ENCODE measurements around the gene SLC39A9.
A peak's percentile ranks its signal among the peaks of the same experiment; 100 is the strongest.
"Not testable (repeated sequence)": the region's sequence is repeated elsewhere in the genome, so short reads cannot be mapped to it uniquely, and the experiment has no call there.

SLC39A9 gene

DNA sequence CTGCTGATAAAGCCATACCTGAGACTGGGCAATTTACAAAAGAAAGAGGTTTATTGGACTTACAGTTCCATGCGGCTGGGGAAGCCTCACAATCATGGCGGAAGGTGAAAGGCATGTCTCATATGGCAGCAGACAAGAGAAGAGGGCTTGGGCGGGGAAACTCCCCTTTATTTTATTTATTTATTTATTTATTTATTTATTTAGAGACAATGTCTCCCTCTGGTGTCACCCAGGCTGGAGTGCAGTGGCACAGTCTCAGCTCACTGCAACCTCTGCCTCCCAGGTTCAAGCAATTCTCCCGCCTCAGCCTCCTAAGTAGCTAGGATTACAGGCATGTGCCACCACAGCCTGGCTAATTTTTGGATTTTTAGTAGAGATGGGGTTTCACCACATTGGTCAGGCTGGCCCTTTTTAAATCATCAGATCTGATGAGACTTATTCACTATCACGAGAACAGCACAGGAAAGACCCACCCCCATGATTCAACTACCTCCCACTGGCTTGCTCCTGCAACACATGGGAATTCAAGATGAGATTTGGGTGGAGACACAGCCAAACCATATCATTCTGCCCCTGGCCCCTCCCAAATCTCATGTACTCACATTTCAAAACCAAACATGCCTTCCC lies 78.4 kb downstream of the SLC39A9 start:
- H3K9me3 Mint-ChIP-seq; H3K27ac Mint-ChIP-seq; H3K4me1 Mint-ChIP-seq (ENCODE audit: low read depth in 2 of 2); H3K27me3 Mint-ChIP-seq; DNase-seq; H3K36me3 Mint-ChIP-seq (ENCODE audit: insufficient read depth); H3K4me3 Mint-ChIP-seq; ATAC-seq (replicated peaks): not testable (repeated sequence)

DNA sequence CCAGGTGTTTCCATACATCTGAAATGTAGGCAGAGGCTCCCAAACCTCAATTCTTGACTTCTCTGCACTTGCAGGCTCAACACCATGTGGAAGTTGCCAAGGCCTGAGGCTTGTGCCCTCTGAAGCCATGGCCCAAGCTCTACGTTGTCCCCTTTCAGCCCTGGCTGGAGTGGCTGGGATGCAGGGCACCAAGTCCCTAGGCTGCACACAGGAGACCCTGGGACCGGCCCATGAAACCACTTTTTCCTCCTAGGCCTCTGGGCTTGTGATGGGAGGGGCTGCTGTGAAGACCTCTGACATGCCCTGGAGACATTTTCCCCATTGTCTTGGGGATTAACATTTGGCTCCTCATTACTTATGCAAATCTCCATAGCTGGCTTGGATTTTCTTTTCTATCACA lies 79.6 kb downstream of the SLC39A9 start:
- not testable (repeated sequence) for H3K9me3 Mint-ChIP-seq; H3K36me3 Mint-ChIP-seq (ENCODE audit: insufficient read depth); DNase-seq; H3K4me1 Mint-ChIP-seq (ENCODE audit: low read depth in 2 of 2); H3K4me3 Mint-ChIP-seq; H3K27ac Mint-ChIP-seq; ATAC-seq (replicated peaks)
- H3K27me3 Mint-ChIP-seq, result peaks cover 8 to 21% of the 10 kb centered on the region in 2 donors

DNA sequence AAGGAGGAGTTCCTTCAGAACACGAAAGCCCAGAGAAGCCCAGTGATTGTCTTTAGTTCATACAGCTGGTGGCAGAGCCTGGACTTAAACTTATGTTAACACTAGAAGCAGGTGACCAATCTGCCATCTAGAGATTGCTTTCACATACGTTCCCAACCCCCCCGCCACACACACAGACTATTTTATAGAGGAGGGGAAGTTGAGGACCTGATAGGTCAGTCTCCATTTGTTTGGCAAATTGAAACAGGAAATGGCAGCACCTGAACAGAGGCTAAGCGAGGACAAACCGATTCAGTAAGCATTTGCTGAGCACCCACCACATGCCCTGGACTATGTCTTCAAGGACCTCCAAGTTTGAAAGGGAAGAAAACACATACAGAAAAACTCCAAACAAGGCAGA lies 81.2 kb downstream of the SLC39A9 start:
- Mint-ChIP-seq H3K9me3 (no peaks in the 10 kb centered on the region), H3K4me3 (no peak overlapping the region), H3K27ac (no peak overlapping the region), H3K4me1 (ENCODE audit: low read depth in 2 of 2) (no peaks in the 10 kb centered on the region), H3K36me3 (ENCODE audit: insufficient read depth) (peaks cover 4% of the 10 kb centered on the region), H3K27me3 (peaks cover 14 to 32% of the 10 kb centered on the region in 2 donors)
- DNase-seq, result no peak
- no peak for ATAC-seq (replicated peaks)

DNA sequence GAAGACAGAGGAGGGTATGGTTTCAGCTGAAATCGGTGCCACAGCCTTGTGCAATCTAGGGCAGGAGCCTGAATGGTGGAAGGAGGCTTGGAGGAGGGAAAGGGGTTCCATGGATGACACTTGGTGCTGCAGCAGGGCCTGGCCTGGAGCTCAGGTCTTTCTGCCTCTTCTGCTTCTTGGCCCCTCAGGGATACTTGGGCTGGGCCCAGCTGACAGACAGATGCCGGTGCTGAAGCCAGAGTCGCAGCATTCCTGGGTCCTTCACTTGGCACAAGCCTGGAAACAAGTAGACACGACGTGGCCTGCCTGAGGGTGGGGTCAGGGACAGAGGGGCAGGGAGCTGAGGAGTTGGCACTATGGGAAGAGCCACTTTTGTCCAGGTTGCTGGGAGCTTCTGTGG lies 81.6 kb downstream of the SLC39A9 start:
- no peak overlapping the region for H3K27ac Mint-ChIP-seq
- no peaks in the 10 kb centered on the region for H3K4me1 Mint-ChIP-seq (ENCODE audit: low read depth in 2 of 2)
- no peak overlapping the region for H3K4me3 Mint-ChIP-seq
- ATAC-seq (replicated peaks) (no peak), DNase-seq (no peak)
- no peaks in the 10 kb centered on the region for H3K9me3 Mint-ChIP-seq
- H3K36me3 Mint-ChIP-seq (ENCODE audit: insufficient read depth), result peaks cover 4% of the 10 kb centered on the region
- peaks cover 14 to 34% of the 10 kb centered on the region in 2 donors for H3K27me3 Mint-ChIP-seq

DNA sequence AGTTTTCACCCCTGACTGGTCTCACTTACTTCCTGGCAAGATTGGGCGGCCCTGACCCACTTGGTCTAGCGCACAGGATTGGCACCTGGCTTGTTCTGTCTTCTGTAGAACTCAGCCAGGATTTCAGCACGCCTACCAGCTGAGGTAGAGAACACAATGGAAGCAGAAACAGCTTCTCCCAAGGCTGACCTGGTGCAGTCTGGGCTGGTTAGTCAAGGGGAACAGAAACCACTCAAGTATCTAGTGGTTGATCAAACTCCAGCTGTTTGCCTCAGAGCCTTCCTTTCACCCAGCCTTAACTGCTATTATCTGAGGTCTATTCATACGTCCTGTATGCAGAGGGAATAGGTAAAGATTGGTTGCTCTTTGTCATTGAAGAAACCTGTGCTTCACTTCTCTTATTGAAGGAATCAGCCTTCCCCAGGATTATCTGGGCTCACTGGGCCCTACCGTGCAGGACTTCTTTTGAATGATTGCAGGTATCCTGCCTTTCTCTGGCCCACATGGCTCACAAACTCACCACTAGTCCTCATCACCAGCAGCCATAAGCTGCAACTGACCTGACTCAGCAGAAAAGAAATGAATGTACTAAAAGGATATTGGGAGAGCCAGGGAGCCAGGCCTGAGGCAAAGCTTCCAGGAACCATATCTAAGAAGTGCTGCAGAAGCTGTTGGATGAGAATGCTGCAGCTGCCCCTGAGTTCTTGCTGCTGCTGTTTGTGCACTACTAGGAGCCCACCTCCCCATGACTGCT lies 83.5 kb downstream of the SLC39A9 start:
- Mint-ChIP-seq H3K27ac (no peak overlapping the region), H3K36me3 (ENCODE audit: insufficient read depth) (peaks cover 4% of the 10 kb centered on the region), H3K4me1 (ENCODE audit: low read depth in 2 of 2) (no peaks in the 10 kb centered on the region), H3K4me3 (no peak overlapping the region), H3K9me3 (no peaks in the 10 kb centered on the region), H3K27me3 (peaks cover 29 to 52% of the 10 kb centered on the region in 2 donors)
- DNase-seq (no peak), ATAC-seq (replicated peaks) (no peak)

DNA sequence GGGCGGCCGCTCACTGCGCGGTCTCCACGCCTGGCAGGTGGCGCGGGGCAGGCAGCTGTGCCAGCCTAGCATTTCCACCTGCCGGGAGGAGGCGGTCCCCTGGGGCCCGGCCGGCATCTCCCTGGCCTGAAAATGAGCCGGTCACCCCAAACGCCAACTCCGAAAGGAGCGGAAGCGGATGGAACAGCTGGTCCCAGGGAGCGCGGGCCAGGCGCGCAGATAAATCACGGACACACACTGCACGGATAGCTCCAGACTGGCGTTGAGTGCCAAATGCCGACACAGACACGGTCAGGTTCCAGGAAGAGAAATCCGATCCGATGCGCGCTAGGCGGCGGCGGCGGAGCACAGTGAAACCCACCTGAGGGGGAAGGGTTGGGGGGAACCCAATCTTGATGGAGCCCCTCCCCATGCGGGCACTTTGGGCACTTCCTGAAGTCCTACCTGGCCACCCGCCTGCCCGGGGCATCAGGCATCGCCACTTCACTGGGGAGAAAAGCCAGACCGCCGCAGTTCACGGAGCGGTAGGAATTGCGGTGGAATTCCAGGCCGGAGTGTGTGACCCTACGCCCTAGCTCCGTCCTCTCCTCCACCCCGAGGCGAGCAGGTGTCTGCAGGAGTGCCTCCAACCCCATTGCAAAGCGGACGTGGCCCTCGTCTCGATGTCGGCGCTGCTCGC lies 85.4 kb downstream of the SLC39A9 start:
- H3K27me3 Mint-ChIP-seq, result peaks cover 37 to 71% of the 10 kb centered on the region in 2 donors
- no peaks in the 10 kb centered on the region for H3K4me1 Mint-ChIP-seq (ENCODE audit: low read depth in 2 of 2)
- DNase-seq (no peak), ATAC-seq (replicated peaks) (no peak)
- H3K36me3 Mint-ChIP-seq (ENCODE audit: insufficient read depth), result peaks cover 4% of the 10 kb centered on the region
- peak overlapping the region in 1 of 2 donors; percentile 10 for H3K4me3 Mint-ChIP-seq
- no peaks in the 10 kb centered on the region for H3K9me3 Mint-ChIP-seq
- no peak overlapping the region for H3K27ac Mint-ChIP-seq

DNA sequence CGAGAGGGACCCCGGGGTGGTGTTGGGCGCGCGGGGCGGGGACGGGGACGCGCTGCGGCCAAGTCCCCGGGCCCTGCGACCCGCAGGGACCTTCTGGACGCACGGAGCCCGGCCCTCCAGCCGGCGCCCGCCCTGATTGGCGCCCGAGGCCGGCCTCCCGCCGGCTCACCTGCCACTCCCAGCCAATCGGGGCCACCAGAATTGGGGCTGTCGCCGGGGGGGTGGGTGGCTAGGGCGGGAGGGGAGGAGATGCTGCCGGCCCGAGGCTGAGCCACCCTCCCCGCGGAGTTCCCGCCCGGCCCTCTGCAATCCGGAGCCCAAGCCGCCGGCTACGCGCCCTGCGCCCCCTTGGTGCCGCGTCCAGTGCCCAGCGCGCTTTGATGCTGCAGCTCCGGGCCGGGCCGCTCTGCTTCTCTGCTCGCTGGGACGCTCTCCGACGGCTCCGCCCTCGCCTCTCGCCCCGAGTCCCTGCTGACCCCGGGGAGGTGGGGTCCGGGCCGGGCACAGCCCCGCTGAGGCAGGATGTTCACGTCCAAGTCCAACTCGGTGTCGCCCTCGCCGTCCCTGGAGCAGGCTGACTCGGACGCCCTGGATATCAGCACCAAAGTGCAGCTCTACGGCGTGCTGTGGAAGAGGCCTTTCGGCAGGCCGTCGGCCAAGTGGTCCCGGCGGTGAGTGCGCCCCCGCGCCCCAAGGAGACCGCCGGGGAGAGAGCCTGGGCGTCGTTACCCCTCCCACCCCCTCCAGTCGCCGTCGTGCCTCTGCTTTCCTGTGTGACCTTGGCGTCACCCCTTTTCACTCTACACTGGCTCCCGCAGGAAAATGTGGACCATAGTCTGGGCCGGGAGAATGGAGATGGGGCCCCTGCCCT lies 86.2 kb downstream of the SLC39A9 start, which contains the start of gene PLEKHD1:
Gene PLEKHD1, plus strand, starts transcription at position 285 of the 871 bp plus-strand sequence. Its CDS starts 238 bp downstream, at position 523.
- no peak for ATAC-seq (replicated peaks)
- H3K4me1 Mint-ChIP-seq (ENCODE audit: low read depth in 2 of 2), result no peaks in the 10 kb centered on the region
- H3K27me3 Mint-ChIP-seq, result peaks cover 37 to 72% of the 10 kb centered on the region in 2 donors
- DNase-seq, result no peak
- H3K27ac Mint-ChIP-seq, result no peak within 1 kb of the TSS
- no peaks in the 10 kb centered on the region for H3K9me3 Mint-ChIP-seq
- H3K36me3 Mint-ChIP-seq (ENCODE audit: insufficient read depth), result peaks cover 4% of the 10 kb centered on the region
- H3K4me3 Mint-ChIP-seq, result peak within 1 kb of the TSS in 1 of 2 donors; percentile 10

DNA sequence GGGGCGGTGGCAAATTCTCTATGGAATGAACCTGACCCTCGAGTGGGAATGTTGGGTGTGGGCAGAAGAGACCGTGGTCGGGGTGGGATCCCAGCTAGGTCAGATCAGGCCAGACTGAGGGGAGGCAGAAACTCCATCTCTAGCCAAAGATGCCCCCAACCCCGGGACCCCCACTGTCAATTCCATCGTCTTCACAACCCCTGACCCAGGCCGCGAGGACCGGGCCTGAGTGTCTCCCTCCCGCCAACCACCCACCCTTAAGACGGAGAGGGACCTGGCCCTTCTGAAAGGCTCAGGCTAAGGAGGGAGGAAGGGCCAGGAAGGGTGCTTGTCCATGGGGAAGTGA lies 86.8 kb downstream of the SLC39A9 start:
- peaks cover 4% of the 10 kb centered on the region for H3K36me3 Mint-ChIP-seq (ENCODE audit: insufficient read depth)
- H3K9me3 Mint-ChIP-seq, result no peaks in the 10 kb centered on the region
- no peaks in the 10 kb centered on the region for H3K4me1 Mint-ChIP-seq (ENCODE audit: low read depth in 2 of 2)
- H3K27me3 Mint-ChIP-seq, result peaks cover 37 to 66% of the 10 kb centered on the region in 2 donors
- ATAC-seq (replicated peaks) (no peak), DNase-seq (no peak)
- no peak overlapping the region for H3K4me3 Mint-ChIP-seq
- no peak overlapping the region for H3K27ac Mint-ChIP-seq

DNA sequence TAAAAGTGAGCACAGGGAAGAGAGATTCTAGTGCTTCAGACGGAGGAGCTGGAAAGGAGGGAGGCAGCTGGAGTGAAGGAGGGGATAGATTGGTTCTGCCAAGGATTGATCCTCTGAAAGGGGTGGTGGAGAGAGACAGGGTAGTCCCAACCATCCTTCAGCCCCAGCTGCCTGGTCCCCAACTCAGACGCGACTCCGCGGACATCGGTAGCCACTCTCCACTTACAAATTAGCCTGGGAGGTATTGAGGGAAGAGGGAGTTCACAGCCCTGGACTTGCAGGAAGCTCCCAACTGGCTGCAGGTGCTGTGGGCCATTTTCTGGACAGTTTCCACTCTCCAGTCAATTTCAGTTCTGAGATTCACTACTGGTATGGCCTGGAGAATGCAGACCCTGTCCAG lies 87.2 kb downstream of the SLC39A9 start:
- no peak for DNase-seq
- Mint-ChIP-seq H3K36me3 (ENCODE audit: insufficient read depth) (peaks cover 4% of the 10 kb centered on the region), H3K27me3 (peaks cover 37 to 66% of the 10 kb centered on the region in 2 donors), H3K9me3 (no peaks in the 10 kb centered on the region), H3K27ac (no peak overlapping the region), H3K4me1 (ENCODE audit: low read depth in 2 of 2) (no peaks in the 10 kb centered on the region), H3K4me3 (no peak overlapping the region)
- no peak for ATAC-seq (replicated peaks)

DNA sequence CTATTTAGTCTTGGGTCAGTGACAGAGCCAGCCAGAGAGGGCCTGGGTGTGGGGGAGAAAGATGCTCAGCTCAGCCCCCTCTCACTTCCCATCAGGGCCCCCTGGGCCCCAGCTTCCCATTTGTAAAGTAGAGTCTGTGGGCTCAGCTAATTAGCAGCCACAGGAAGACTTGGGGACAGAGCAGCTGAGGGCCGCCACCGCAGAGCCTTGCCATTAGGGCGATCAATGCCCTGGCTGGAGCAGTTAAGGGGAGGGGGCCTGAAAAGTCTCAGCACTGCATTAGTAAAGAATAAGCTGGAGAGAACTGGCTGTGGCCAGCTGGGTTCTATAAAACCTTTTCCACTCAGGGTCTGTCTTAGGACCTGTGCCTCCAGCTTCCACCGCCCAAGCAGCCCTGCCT lies 88.7 kb downstream of the SLC39A9 start:
- ATAC-seq (replicated peaks), result no peak
- Mint-ChIP-seq H3K9me3 (no peaks in the 10 kb centered on the region), H3K4me1 (ENCODE audit: low read depth in 2 of 2) (no peaks in the 10 kb centered on the region), H3K27ac (no peak overlapping the region), H3K4me3 (no peak overlapping the region), H3K27me3 (peaks cover 37 to 61% of the 10 kb centered on the region in 2 donors), H3K36me3 (ENCODE audit: insufficient read depth) (peaks cover 4% of the 10 kb centered on the region)
- no peak for DNase-seq

DNA sequence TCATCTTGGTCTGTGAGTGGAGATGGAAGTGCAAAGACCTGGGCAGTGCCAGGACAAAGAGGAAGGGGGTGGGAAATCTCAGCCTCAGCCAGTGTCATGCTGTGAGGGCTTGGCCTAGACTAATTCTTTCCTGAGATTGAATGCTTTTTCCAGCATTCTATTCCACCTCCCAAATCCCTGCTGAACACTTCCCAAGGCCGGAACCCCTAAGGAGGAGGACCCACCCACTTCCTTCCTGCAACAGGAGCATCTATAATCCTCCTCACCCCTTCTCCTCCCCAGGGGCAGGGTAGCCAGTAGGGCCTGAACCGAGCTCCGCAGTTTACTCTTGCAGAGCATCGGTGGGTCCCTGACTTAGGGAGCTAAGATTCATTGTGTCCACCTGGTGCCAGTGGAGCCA lies 89.3 kb downstream of the SLC39A9 start:
- H3K9me3 Mint-ChIP-seq, result no peaks in the 10 kb centered on the region
- H3K4me1 Mint-ChIP-seq (ENCODE audit: low read depth in 2 of 2), result no peaks in the 10 kb centered on the region
- peaks cover under 1% of the 10 kb centered on the region for H3K36me3 Mint-ChIP-seq (ENCODE audit: insufficient read depth)
- H3K27me3 Mint-ChIP-seq, result peaks cover 31 to 58% of the 10 kb centered on the region in 2 donors
- no peak overlapping the region for H3K27ac Mint-ChIP-seq
- H3K4me3 Mint-ChIP-seq, result no peak overlapping the region
- DNase-seq (no peak), ATAC-seq (replicated peaks) (no peak)

DNA sequence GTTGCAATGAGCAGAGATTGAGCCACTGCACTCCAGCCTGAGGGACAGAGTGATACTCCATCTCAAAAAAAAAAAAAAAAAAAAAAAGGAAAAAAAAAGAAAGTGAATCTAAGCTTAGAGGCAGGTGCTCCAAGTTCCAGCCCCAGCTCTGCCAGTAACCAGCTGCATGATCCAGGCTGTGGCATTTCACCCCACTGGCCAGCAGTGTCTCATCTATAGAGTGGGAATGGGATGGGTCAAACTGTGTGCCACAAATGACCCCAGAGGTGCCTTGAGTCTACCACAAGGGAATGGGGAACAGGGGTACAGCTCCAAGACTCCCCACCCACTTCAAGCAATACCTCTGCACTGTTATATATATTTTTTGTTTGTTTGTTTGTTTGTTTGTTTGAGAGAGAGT lies 91.0 kb downstream of the SLC39A9 start:
- H3K36me3 Mint-ChIP-seq (ENCODE audit: insufficient read depth), result no peaks in the 10 kb centered on the region
- no peaks in the 10 kb centered on the region for H3K4me1 Mint-ChIP-seq (ENCODE audit: low read depth in 2 of 2)
- H3K4me3 Mint-ChIP-seq, result no peak overlapping the region
- no peaks in the 10 kb centered on the region for H3K9me3 Mint-ChIP-seq
- DNase-seq (no peak), ATAC-seq (replicated peaks) (no peak)
- no peak overlapping the region for H3K27ac Mint-ChIP-seq
- H3K27me3 Mint-ChIP-seq, result peaks cover 23 to 61% of the 10 kb centered on the region in 2 donors

DNA sequence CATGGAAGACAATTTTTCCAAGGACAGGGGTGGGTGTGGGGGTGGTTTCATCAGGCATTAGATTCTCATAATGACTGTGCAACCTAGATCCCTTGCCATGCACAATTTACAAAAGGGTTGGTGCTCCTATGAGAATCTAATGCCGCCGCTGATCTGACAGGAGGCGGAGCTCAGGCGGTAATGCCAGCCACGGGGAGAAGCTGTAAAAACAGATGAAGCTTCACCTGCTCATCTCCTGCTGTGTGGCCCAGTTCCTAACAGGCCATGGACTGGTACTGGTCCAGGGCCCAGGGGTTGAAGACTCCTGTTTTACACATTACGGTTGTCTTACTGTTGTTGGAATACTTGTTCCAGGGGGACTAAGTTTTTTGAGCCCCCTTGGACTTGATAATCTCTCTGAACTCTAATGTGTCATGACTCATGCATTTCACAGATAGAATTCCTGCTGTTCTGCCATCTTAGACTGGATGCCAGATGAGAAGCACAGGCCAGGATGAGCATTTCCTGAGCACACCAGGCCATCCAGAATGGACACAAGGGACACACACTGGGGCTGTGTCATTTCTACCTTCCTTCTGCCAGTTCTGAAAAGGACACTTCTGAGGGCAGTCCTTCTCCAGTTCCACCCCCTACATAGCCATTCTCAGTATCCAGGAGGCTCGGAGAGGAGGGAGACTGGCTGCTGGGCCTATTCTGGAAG lies 91.9 kb downstream of the SLC39A9 start:
- Mint-ChIP-seq H3K4me3 (no peak overlapping the region), H3K27me3 (peaks cover 22 to 66% of the 10 kb centered on the region in 2 donors), H3K27ac (no peak overlapping the region), H3K4me1 (ENCODE audit: low read depth in 2 of 2) (no peaks in the 10 kb centered on the region), H3K36me3 (ENCODE audit: insufficient read depth) (no peaks in the 10 kb centered on the region), H3K9me3 (no peaks in the 10 kb centered on the region)
- DNase-seq, result no peak
- ATAC-seq (replicated peaks), result no peak

Data from effector memory CD8-positive, alpha-beta T cell (primary cell).